Pons (tissue), 1 donor: ENCODE measurements around the gene PLPP6.
"Not testable (repeated sequence)": the region's sequence is repeated elsewhere in the genome, so short reads cannot be mapped to it uniquely, and the experiment has no call there.

ENCODE experiments used
- DNase-seq: peaks from one replicate; pipeline ENCODE4 v3.0.0-alpha.2; 2016; ENCODE audit warnings: low spot score

Gene PLPP6

DNA sequence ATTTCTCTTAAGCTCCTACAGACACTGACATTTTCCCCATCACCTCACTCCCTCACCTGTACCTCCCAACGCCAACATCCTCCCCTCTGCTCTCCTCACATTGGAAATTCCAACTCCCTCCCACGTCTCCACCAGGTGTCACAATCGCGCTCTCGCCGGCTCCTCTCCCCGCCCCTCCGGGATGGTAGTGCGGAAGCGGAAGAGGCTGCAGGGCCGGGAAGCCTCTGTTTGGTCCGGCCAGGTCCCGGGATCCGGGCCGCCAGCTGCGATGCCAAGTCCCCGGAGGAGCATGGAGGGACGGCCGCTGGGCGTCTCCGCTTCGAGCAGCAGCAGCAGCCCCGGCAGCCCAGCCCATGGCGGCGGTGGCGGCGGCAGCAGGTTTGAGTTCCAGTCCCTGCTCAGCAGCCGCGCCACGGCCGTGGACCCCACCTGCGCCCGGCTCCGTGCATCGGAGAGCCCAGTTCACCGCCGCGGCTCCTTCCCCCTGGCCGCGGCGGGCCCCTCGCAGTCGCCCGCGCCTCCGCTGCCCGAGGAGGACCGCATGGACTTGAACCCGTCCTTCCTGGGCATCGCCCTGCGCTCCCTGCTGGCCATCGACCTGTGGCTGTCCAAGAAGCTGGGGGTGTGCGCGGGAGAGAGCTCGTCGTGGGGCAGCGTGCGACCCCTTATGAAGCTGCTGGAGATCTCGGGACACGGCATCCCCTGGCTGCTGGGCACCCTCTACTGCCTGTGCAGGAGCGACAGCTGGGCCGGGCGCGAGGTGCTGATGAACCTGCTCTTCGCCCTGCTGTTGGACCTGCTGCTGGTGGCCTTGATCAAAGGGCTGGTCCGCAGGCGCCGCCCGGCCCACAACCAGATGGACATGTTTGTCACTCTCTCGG, at the start of gene PLPP6:
Gene PLPP6 (plus strand): TSS at position 187 of the 881 bp plus-strand sequence. CDS start 82 bp downstream, at position 269.
- DNase-seq, result peak; percentile 86

DNA sequence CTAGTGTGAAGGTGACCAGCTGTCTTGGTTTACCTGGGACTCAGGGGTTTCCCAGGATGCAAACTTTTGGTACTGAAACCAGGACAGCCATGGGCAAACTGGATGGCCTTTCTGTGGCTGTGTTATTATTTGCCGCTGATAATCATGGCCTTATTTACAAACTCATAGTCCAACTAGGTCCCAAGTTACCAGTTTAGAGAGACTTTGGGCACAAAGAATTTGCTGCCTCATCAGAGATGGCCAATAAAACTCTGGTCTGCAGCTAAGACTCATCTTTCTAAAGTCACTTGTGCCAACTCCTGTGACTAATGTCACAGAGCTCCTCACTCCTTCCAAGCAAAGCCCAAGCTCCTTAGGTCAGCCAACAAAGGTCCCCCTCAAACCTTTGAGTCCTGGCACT, 47.5 kb upstream of the PLPP6 start:
- no peak for DNase-seq

DNA sequence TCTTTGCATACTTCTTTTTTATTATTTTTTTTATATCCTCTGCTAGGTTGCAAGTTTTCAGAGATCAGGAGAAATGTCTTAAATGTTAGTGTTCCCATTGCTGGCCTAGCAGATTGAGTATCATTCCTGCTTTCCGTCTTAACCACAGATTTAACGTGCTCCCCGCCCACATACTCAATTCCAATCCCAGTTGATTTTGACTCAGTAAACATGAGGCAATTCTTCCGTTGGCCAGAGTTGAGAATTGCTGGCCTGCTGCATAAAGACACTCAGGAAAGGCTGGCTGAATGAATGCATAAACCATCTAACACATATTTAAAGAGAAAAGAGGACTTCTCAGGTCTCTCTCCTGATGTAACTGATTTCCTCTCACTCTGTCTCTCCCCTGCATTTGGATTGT, 46.8 kb upstream of the PLPP6 start:
- DNase-seq, result no peak

- DNase-seq, result no peak
Measured at GRCh38 chr9:4615778-4616177, 46.3 kb upstream of the PLPP6 start.

- DNase-seq, result no peak
Measured at GRCh38 chr9:4617752-4618151, 44.3 kb upstream of the PLPP6 start.

- DNase-seq, result no peak
Measured at GRCh38 chr9:4618700-4619099, 43.4 kb upstream of the PLPP6 start.

DNA sequence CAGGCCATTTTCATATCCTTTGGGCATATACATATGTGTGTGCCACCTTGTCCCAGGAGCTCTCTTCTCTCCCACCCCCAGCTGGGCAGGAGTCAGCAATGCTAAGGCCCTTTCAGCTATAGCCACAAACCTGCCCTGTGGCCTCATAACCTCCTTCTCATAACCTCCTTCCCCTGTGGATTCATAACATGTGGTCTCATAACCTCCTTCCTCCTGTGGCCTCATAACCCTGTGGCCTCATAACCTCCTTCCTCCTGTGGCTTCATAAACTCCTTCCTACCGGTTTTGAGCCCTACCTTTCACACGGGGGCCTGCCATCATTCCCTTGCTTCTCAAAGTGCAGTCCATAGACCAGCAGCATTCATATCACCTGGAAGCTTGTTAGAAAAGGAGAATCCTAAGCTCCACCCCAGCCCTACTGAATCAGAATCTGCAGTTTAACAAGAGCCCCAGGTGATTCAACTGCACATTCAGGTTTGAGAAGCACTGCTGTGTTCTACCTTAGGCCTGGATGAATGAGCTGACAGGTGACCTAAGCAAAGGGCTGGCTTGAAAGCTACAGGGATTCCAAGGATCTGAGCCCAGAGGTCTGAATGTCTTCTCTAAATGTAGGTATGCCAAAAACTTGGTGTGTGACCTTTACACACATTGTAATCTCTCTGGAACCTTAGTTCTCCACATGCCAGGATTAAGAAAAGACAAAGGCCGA, 41.9 kb upstream of the PLPP6 start:
- no peak for DNase-seq

- DNase-seq, result no peak
Measured at GRCh38 chr9:4620881-4621555, 41.1 kb upstream of the PLPP6 start.

DNA sequence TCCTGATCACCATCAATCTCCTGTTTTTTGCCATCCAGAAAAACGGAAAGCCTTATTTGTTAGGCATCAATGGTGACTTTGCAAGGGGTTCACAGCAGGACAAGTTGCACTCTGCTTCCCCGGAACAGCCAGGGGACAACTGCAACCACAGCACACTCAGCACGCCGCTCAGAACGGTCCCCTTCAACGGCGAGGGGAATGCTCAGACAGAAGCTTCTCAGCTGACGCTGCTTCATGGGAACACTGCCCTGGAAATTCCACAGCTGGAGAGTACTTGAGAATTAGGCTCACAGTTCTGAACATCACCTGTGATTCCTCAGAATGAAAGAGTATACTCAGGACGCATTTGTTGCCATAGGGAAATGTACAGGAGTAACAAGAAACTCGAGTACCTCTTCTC, 40.1 kb upstream of the PLPP6 start:
- DNase-seq, result no peak

GRCh38 chr9:4630836-4631235, 31.3 kb upstream of the PLPP6 start:
- DNase-seq, result no peak

DNA sequence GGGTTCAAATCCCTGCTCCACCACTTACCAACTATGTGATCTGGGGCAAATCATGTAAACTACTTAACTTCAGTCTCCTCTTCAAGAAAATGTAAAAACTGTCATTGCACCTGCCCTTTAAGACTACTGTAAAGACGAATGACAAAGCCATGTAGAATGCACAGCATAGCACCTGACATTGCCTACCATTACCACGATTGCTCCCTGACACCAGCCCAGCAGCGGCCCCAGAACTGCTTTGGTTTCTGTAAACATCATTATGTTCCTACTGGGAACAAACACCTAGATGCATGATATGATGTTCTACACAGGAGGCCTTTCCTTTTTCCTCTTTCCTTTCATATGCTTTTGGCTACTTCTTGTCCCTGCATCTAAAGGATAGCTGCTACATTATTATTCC, 23.1 kb upstream of the PLPP6 start:
- no peak for DNase-seq

DNA sequence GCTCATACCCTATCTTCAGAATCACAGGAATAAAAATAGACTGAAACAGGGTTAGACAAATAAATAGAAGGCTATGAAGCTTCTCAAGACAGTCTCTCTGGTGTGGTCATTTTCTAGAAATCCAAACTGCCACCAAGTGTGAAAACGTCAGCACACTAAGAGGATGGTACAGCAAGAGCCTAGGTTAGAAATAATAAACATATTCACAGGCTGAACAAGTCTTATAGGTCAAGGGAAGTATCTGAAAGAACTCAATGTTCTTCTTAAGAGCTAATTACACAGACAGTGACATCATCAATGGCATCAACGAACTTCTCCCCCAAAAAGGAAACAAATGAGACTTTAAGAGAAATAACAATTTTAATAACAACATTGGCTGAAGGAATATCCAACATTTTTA, 22.7 kb upstream of the PLPP6 start:
- DNase-seq, result no peak

DNA sequence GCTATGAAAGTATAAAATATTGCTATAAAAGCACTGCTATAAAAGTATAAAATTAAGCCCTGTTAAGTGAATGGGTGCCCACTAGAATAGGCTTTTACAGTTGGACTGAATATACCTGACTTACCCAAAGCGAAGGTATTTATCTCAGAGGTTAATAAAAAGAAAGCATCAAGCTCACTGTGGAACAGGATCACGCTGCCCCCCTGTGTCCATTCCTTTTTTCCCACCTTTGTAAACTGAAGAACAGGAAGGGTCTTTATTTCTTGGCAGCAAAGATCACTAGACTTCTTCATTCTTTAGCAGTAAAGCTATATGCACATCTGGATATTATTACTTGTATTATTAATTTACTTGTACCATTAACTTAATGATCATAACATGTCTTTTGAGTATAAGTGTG, 22.1 kb upstream of the PLPP6 start:
- DNase-seq, result peak; percentile 5

DNA sequence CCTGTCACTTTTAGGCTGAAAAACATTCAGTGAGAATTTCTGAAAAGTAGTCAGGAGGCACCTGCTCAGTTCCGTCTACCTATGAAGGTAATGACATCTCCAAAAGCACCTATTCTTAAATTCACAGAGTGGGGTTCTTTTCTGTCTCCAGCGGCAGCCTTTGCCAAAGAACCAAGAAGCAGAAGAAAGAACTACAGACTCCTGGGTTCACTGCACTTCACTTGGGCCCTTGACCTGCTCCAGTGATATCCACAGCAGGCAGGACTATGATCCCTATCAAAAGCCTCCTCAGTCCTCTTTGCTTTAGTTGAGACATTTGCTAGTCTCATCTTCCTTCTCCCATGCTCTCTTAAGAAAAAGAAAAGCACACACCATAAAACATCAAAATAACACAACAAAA, 19.7 kb upstream of the PLPP6 start:
- DNase-seq, result no peak

- DNase-seq, result no peak
Measured at GRCh38 chr9:4654084-4654483, 8.0 kb upstream of the PLPP6 start.

- no peak for DNase-seq
Measured at GRCh38 chr9:4654538-4654937, 7.6 kb upstream of the PLPP6 start.

- DNase-seq, result not testable (repeated sequence)
Measured at GRCh38 chr9:4656196-4656595, 5.9 kb upstream of the PLPP6 start.

- no peak for DNase-seq
Measured at GRCh38 chr9:4656621-4657020, 5.5 kb upstream of the PLPP6 start.

GRCh38 chr9:4657426-4658159, 4.5 kb upstream of the PLPP6 start:
- DNase-seq, result no peak

DNA sequence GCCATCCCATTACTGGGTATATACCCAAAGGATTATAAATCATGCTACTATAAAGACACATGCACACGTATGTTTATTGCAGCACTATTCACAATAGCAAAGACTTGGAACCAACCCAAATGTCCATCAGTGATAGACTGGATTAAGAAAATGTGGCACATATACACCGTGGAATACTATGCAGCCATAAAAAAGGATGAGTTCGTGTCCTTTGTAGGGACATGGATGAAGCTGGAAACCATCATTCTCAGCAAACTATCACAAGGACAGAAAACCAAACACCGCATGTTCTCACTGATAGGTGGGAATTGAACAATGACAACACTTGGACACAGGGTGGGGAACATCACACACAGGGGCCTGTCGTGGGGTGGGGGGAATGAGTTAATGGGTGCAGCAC, 1.4 kb upstream of the PLPP6 start:
- DNase-seq, result not testable (repeated sequence)

DNA sequence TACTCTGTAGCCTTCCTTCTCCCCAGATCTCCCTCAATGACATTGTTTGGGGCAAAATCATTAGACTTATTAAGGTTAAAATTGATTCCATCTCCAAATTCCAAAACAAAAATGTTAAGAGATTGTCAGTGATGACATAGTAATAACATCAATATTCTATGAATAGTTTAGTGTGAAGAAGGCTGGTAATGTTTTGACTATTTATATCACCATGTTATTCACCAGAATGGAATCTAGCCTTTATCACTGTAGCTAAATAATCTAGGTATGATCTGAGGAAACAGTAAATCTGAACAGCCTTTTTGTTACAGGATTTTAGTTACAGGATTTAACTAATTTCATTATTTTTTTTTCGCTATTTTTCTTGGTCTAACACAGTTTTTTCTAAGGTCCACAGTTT, 929 bp upstream of the PLPP6 start:
- DNase-seq, result no peak

DNA sequence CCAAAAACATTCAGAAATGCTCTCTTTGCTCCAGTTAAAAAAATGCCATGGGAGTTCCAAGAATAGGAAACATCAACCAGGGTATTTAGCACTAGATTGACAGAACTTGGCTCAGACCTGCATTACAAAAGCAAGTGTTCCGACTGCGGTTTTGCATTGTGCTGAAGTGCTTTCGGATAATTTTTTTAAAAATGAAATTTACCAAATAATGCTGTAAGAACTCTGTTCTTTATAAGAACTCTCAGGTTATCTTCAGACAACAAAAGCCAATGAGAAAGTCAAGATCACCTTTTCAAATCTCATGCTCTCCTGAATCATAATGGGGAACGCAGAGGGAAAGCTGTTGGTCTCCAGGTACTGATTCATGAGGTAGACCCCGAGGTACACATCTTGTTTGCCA, 483 bp upstream of the PLPP6 start:
- no peak for DNase-seq
